Fibroblast of lung (primary cell): ENCODE data around the gene JUP. TPM values are rescaled to one million over a fixed set of nuclear protein-coding genes. Genes with fewer than 3 reads are reported as not detected.

Experiments
- DNase-seq, 2 donors: peaks; one replicate each; pipeline versions ENCODE4 v3.0.0 to v3.0.0-alpha.2; 2010; ENCODE audit warnings: low read depth in 2 of 2
- H2AFZ ChIP-seq: 2 replicates; pipeline ENCODE4 v1.5.1; 2012; ENCODE audit warnings: low read length, control low read depth, inconsistent platforms
- H3K27ac ChIP-seq: 2 replicates; pipeline ENCODE4 v1.5.1; 2011; ENCODE audit warnings: low read length, control low read depth; ENCODE audit not compliant: insufficient read depth
- H3K27me3 ChIP-seq: 2 replicates; pipeline ENCODE4 v1.5.1; 2011; ENCODE audit warnings: mild to moderate bottlenecking, low read length; ENCODE audit not compliant: control insufficient read depth, insufficient read depth
- H3K36me3 ChIP-seq: 2 replicates; pipeline ENCODE4 v1.5.1; 2011; ENCODE audit warnings: low read length; ENCODE audit not compliant: control insufficient read depth, insufficient read depth
- H3K4me1 ChIP-seq: 2 replicates; pipeline ENCODE4 v1.5.1; 2011; ENCODE audit warnings: low read length; ENCODE audit not compliant: control insufficient read depth, insufficient read depth; ENCODE audit errors: extremely low read depth
- H3K4me2 ChIP-seq: 2 replicates; pipeline ENCODE4 v1.5.1; 2011; ENCODE audit warnings: low read length, control low read depth; ENCODE audit not compliant: insufficient read depth; ENCODE audit errors: extremely low read depth
- H3K4me3 ChIP-seq, 4 experiments: fragments of 200-600 bp in 1 of 4; sonication (generic) in 1 of 4; replicated peaks in 1 of 4; 2 replicates each; pipeline ENCODE4 v1.5.1; 2011 to 2016; ENCODE audit warnings: low read length in 4 of 4, low read depth in 3 of 4, mild to moderate bottlenecking in 3 of 4, control low read depth in 2 of 4, inconsistent platforms in 1 of 4, mixed read lengths in 1 of 4; ENCODE audit not compliant: insufficient read depth in 1 of 4; ENCODE audit errors: control extremely low read depth in 1 of 4
- H3K79me2 ChIP-seq: 2 replicates; pipeline ENCODE4 v1.5.1; 2012; ENCODE audit warnings: mild to moderate bottlenecking, low read length, inconsistent platforms; ENCODE audit not compliant: control insufficient read depth, insufficient read depth
- H3K9ac ChIP-seq: 2 replicates; pipeline ENCODE4 v1.5.1; 2011; ENCODE audit warnings: mild to moderate bottlenecking, low read length, control low read depth; ENCODE audit not compliant: insufficient read depth
- H3K9me3 ChIP-seq: 2 replicates; pipeline ENCODE4 v1.5.1; 2012; ENCODE audit warnings: low read depth, low read length; ENCODE audit not compliant: control insufficient read depth, insufficient read depth
- H4K20me1 ChIP-seq: 2 replicates; pipeline ENCODE4 v1.5.1; 2011; ENCODE audit warnings: low read length; ENCODE audit not compliant: control insufficient read depth, insufficient read depth; ENCODE audit errors: extremely low read depth
- CTCF ChIP-seq, 2 donors: IDR thresholded peaks in 1 of 2; conservative IDR thresholded peaks in 1 of 2; 1 replicate in 1 of 2; 2 replicates in 1 of 2; pipeline ENCODE4 v1.5.1; 2011 to 2012; ENCODE audit warnings: low read length in 2 of 2, control low read depth in 1 of 2, inconsistent platforms in 1 of 2, low read depth in 1 of 2, mild to moderate bottlenecking in 1 of 2
- EZH2 ChIP-seq: IDR thresholded peaks from 2 replicates; pipeline ENCODE4 v1.5.1; 2012; ENCODE audit warnings: low read length, control low read depth, mild to moderate bottlenecking; ENCODE audit errors: missing control alignments
- polyA plus RNA-seq, 2 donors: library from polyadenylated mRNA; depleted of rRNA in 1 of 2; stranded (reverse) in 1 of 2; unstranded in 1 of 2; fragments of >200 nt; gene quantifications; 2 replicates each; pipeline ENCODE4 v1.2.1, GENCODE V29; 2011 to 2012; ENCODE audit warnings: missing spikeins in 1 of 2
- total RNA-seq: library from RNA; depleted of rRNA; stranded (reverse); fragments of >200 nt; gene quantifications from 2 replicates; pipeline ENCODE4 v1.2.1, GENCODE V29; 2014

Gene JUP
- total and polyA plus RNA-seq, 2 donors (not counting 1 experiment from before 2014, with no cell fraction given): 3.2 to 13.2 TPM

GRCh38 chr17:41772586-41773189 lies 13.8 kb downstream of the JUP start:
- Histone ChIP-seq H4K20me1 (no peaks in the 10 kb centered on the region), H3K4me2 (peak overlapping the region; percentile 44), H3K9ac (no peak overlapping the region), H3K4me1 (peaks cover 13% of the 10 kb centered on the region), H3K36me3 (no peaks in the 10 kb centered on the region), H3K27me3 (no peaks in the 10 kb centered on the region), H3K9me3 (no peaks in the 10 kb centered on the region), H3K27ac (no peak overlapping the region), H2AFZ (no peak overlapping the region), H3K79me2 (no peaks in the 10 kb centered on the region), H3K4me3 (no peak overlapping the region)
- DNase-seq: no peak
- no peak for TF ChIP-seq EZH2
- no peak for TF ChIP-seq CTCF (conservative IDR thresholded peaks at IDR 0.05 in 1 of 2, IDR thresholded peaks at IDR 0.05 in 1 of 2; ENCODE audit: low read depth in 1 of 2, low read length in 2 of 2)

GRCh38 chr17:41772218-41772585 lies 14.3 kb downstream of the JUP start:
- H4K20me1 ChIP-seq: no peaks in the 10 kb centered on the region
- H3K4me1 ChIP-seq: peaks cover 11% of the 10 kb centered on the region
- H3K4me2 ChIP-seq: no peak overlapping the region
- no peaks in the 10 kb centered on the region for H3K9me3 ChIP-seq
- H2AFZ ChIP-seq: no peak overlapping the region
- no peaks in the 10 kb centered on the region for H3K36me3 ChIP-seq
- no peak for TF ChIP-seq EZH2
- TF ChIP-seq CTCF (conservative IDR thresholded peaks at IDR 0.05 in 1 of 2, IDR thresholded peaks at IDR 0.05 in 1 of 2; ENCODE audit: low read depth in 1 of 2, low read length in 2 of 2): no peak
- H3K9ac ChIP-seq: no peak overlapping the region
- H3K4me3 ChIP-seq: no peak overlapping the region
- H3K27ac ChIP-seq: no peak overlapping the region
- DNase-seq: no peak
- H3K27me3 ChIP-seq: no peaks in the 10 kb centered on the region
- H3K79me2 ChIP-seq: no peaks in the 10 kb centered on the region

GRCh38 chr17:41771389-41772206 lies 14.9 kb downstream of the JUP start:
- Histone ChIP-seq H3K27ac (no peak overlapping the region), H2AFZ (no peak overlapping the region), H3K36me3 (no peaks in the 10 kb centered on the region), H3K9me3 (no peaks in the 10 kb centered on the region), H3K9ac (no peak overlapping the region), H3K27me3 (no peaks in the 10 kb centered on the region), H3K79me2 (no peaks in the 10 kb centered on the region), H3K4me1 (peaks cover 7% of the 10 kb centered on the region), H4K20me1 (no peaks in the 10 kb centered on the region), H3K4me3 (no peak overlapping the region), H3K4me2 (no peak overlapping the region)
- no peak for TF ChIP-seq CTCF (conservative IDR thresholded peaks at IDR 0.05 in 1 of 2, IDR thresholded peaks at IDR 0.05 in 1 of 2; ENCODE audit: low read depth in 1 of 2, low read length in 2 of 2)
- no peak for TF ChIP-seq EZH2
- DNase-seq: no peak
